GM10248 (cell line): Measurements from ENCODE around the gene TRA2B.

Experiments used
- CTCF ChIA-PET: fragments of 300-600 bp; sonication (Branson Sonifier 250); formaldehyde crosslinking; extraction: SDS; loops from one replicate; lab custom pipeline; 2021; ENCODE audit warnings: antibody characterized with exemption; lab: Yijun Ruan, JAX
- POLR2A ChIA-PET: fragments of 350-650 bp; sonication (Branson Sonifier 250); formaldehyde crosslinking; extraction: SDS; loops from one replicate; lab custom pipeline; 2020; ENCODE audit warnings: antibody characterized with exemption; lab: Yijun Ruan, JAX
- DNase-seq: peaks from one replicate; pipeline ENCODE4 v3.0.0; 2012; ENCODE audit errors: extremely low spot score
- CTCF ChIP-seq: IDR thresholded peaks from 2 replicates; pipeline ENCODE4 v1.5.1; 2012; ENCODE audit warnings: mild to moderate bottlenecking, low read depth; ENCODE audit errors: extremely low read depth, missing control alignments, control extremely low read depth

Gene TRA2B

GRCh38 chr3:185959609-185960521 lies 22.1 kb upstream of the TRA2B start:
- TF ChIP-seq CTCF: no peak
- CTCF ChIA-PET: interaction anchor here (1.9 to 12.4 kb wide), 2 partner anchors 16 to 657 kb away, joined by 5 to 148 read pairs; no protein-coding TSS in a partner anchor
- POLR2A ChIA-PET: no interaction called here
- DNase-seq: no peak

- CTCF ChIA-PET: interaction anchor here (12.4 kb wide), 1 partner anchor 15 kb away, joined by 148 read pairs; no protein-coding TSS in a partner anchor
- POLR2A ChIA-PET: no interaction called here
Measured at GRCh38 chr3:185958626-185959025, 20.8 kb upstream of the TRA2B start.

GRCh38 chr3:185956244-185956643 lies 18.4 kb upstream of the TRA2B start:
- TF ChIP-seq CTCF: no peak
- CTCF ChIA-PET: interaction anchor here (12.4 kb wide), 1 partner anchor 12 kb away, joined by 148 read pairs; no protein-coding TSS in a partner anchor
- DNase-seq: no peak
- POLR2A ChIA-PET: no interaction called here

More at GRCh38 chr3:185958626-185959025, 20.8 kb upstream of the TRA2B start:
- DNase-seq: no peak
- TF ChIP-seq CTCF: no peak

GRCh38 chr3:185954366-185954723 lies 16.5 kb upstream of the TRA2B start:
- ChIA-PET POLR2A (interaction anchor here (0.6 kb wide), 1 partner anchor 16 kb away, joined by 3 read pairs; the partner anchor contains the start of gene TRA2B), CTCF (interaction anchor here (1.0 to 12.4 kb wide), 4 partner anchors 11 to 587 kb away, joined by 3 to 148 read pairs (median 4); no protein-coding TSS in a partner anchor)
- no peak for TF ChIP-seq CTCF
- DNase-seq: no peak

GRCh38 chr3:185950728-185951127 lies 12.9 kb upstream of the TRA2B start:
- no peak for TF ChIP-seq CTCF
- ChIA-PET CTCF (no interaction called here), POLR2A (no interaction called here)
- no peak for DNase-seq

- no peak for TF ChIP-seq CTCF
- ChIA-PET POLR2A (no interaction called here), CTCF (no interaction called here)
- no peak for DNase-seq
Measured at GRCh38 chr3:185949515-185949914, 11.7 kb upstream of the TRA2B start.
